Endothelial cell of umbilical vein (primary cell): ENCODE results near the gene TPST1. TPM values are rescaled to one million over a fixed set of nuclear protein-coding genes. Genes with fewer than 3 reads are reported as not detected.
A peak's percentile ranks its signal among the peaks of the same experiment; 100 is the strongest.
"Not testable (repeated sequence)": the region's sequence is repeated elsewhere in the genome, so short reads cannot be mapped to it uniquely, and the experiment has no call there.

Experiments
- BruUV-seq: library from RNA; stranded (reverse); fragments of 400-500 nt; replicated peaks from 2 replicates; lab custom pipeline; 2021; lab: Mats Ljungman, UMichigan
- CTCF ChIA-PET: fragments of 300-600, 350-600 bp; sonication (Branson Sonifier 250); formaldehyde crosslinking; loops from one replicate; lab custom pipeline; 2021; ENCODE audit warnings: antibody characterized with exemption, inconsistent platforms; lab: Charles Lee
- POLR2A ChIA-PET: fragments of 300-600, 350-600 bp; sonication (Branson Sonifier 250); formaldehyde crosslinking; loops from one replicate; lab custom pipeline; 2021; ENCODE audit warnings: antibody characterized with exemption, inconsistent platforms; lab: Charles Lee
- DNase-seq: peaks from one replicate; pipeline ENCODE4 v3.0.0-alpha.2; 2011; ENCODE audit warnings: low read depth, low spot score
- FAIRE-seq: peaks from 2 replicates; lab custom pipeline; 2011; peaks lifted over from hg19 to GRCh38; lab: Jason Lieb, UNC
- H2AFZ ChIP-seq: 2 replicates; pipeline ENCODE4 v1.6.0; 2012; ENCODE audit warnings: low read depth, low read length, control low read depth, inconsistent platforms
- H3K27ac ChIP-seq: 2 replicates; pipeline ENCODE4 v1.5.1; 2011; ENCODE audit warnings: low read depth, mild to moderate bottlenecking, control low read depth, low read length, moderate library complexity; ENCODE audit not compliant: insufficient read depth
- H3K27me3 ChIP-seq, 2 experiments: 2 replicates each; pipeline versions ENCODE4 v1.6.0 to v1.6.1; 2011; ENCODE audit warnings: low read length in 2 of 2, mixed read lengths in 1 of 2; ENCODE audit not compliant: control insufficient read depth in 2 of 2, insufficient read depth in 2 of 2
- H3K36me3 ChIP-seq, 2 experiments: 2 replicates in 1 of 2; 3 replicates in 1 of 2; pipeline ENCODE4 v1.5.1; 2011; ENCODE audit warnings: low read length in 2 of 2, mild to moderate bottlenecking in 1 of 2, moderate library complexity in 1 of 2; ENCODE audit not compliant: control insufficient read depth in 2 of 2, insufficient read depth in 2 of 2; ENCODE audit errors: extremely low read depth in 1 of 2
- H3K4me1 ChIP-seq: 3 replicates; pipeline ENCODE4 v1.5.1; 2011; ENCODE audit warnings: mild to moderate bottlenecking, low read length; ENCODE audit not compliant: control insufficient read depth, insufficient read depth; ENCODE audit errors: extremely low read depth
- H3K4me2 ChIP-seq: 2 replicates; pipeline ENCODE4 v1.6.1; 2011; ENCODE audit warnings: low read length, control low read depth, mixed read lengths; ENCODE audit not compliant: insufficient read depth
- H3K4me3 ChIP-seq, 3 experiments: fragments of 200-600 bp in 1 of 3; sonication (generic), shearing (Covaris generic) in 1 of 3; replicated peaks in 1 of 3; 2 replicates each; pipeline ENCODE4 v1.5.1; 2011 to 2016; ENCODE audit warnings: control low read depth in 3 of 3, low read length in 3 of 3, mild to moderate bottlenecking in 2 of 3, inconsistent platforms in 1 of 3, low read depth in 1 of 3, moderate library complexity in 1 of 3; ENCODE audit not compliant: insufficient read depth in 1 of 3
- H3K79me2 ChIP-seq: 2 replicates; pipeline ENCODE4 v1.6.0; 2012; ENCODE audit warnings: low read length, inconsistent platforms; ENCODE audit not compliant: control insufficient read depth, insufficient read depth
- H3K9ac ChIP-seq: replicated peaks from 2 replicates; pipeline ENCODE3; 2011; ENCODE audit warnings: low read length, control low read depth; ENCODE audit not compliant: insufficient read depth; ENCODE audit errors: extremely low read depth
- H3K9me1 ChIP-seq: replicated peaks from 3 replicates; pipeline ENCODE4 v1.6.0; 2011; ENCODE audit warnings: mild to moderate bottlenecking, low read length; ENCODE audit not compliant: control insufficient read depth, insufficient read depth; ENCODE audit errors: extremely low read depth
- H3K9me3 ChIP-seq: replicated peaks from 2 replicates; pipeline ENCODE4 v1.5.1; 2012; ENCODE audit warnings: low read length, inconsistent platforms; ENCODE audit not compliant: control insufficient read depth, insufficient read depth
- H4K20me1 ChIP-seq: replicated peaks from 2 replicates; pipeline ENCODE3; 2011; ENCODE audit warnings: mild to moderate bottlenecking, low read length; ENCODE audit not compliant: control insufficient read depth, insufficient read depth; ENCODE audit errors: extremely low read depth
- FOS ChIP-seq: IDR thresholded peaks from 2 replicates; pipeline ENCODE4 v1.6.1; 2011; ENCODE audit warnings: mild to moderate bottlenecking, low read length, moderate library complexity, borderline replicate concordance; ENCODE audit not compliant: insufficient read depth
- GATA2 ChIP-seq: IDR thresholded peaks from 2 replicates; pipeline ENCODE4 v1.7.0; 2011; ENCODE audit warnings: low read depth, mild to moderate bottlenecking, moderate library complexity, mixed read lengths, low read length; ENCODE audit not compliant: insufficient read length, insufficient read depth
- JUN ChIP-seq: IDR thresholded peaks from 2 replicates; pipeline ENCODE4 v1.6.1; 2011; ENCODE audit warnings: borderline replicate concordance, low read depth; ENCODE audit not compliant: insufficient read length, insufficient read depth
- POLR2AphosphoS5 ChIP-seq: IDR thresholded peaks from 2 replicates; pipeline ENCODE4 v1.6.1; 2012; ENCODE audit warnings: low read depth, mild to moderate bottlenecking, control low read depth, low read length, moderate library complexity; ENCODE audit not compliant: insufficient read depth
- dilution Hi-C: fragments of 300-500 bp; cut with MboI; formaldehyde crosslinking; loops from one replicate; pipeline ENCODE4 v1.15.0; 2019; ENCODE audit warnings: low sequenced_read_pairs; ENCODE audit not compliant: extremely low pct_ligation_motif_present
- intact Hi-C: fragments of 100-400 bp; cut with micrococcal nuclease; formaldehyde crosslinking; loops from one replicate; pipeline ENCODE4 v1.10.0; 2022
- polyA plus RNA-seq, 4 experiments: library from polyadenylated mRNA; depleted of rRNA in 3 of 4; stranded (reverse) in 3 of 4; unstranded in 1 of 4; fragments of >200 nt; gene quantifications; 2 replicates each; pipeline versions ENCODE4 v1.2.1 to v1.2.3, GENCODE V29; 2011 to 2012; ENCODE audit warnings: missing spikeins in 1 of 4
- total RNA-seq: library from RNA; stranded (reverse); gene quantifications from 2 replicates; pipeline ENCODE4 v1.2.3, GENCODE V29; 2021

TPST1 gene
- total and polyA plus RNA-seq, 2 donors (not counting 3 experiments of a cell fraction or from before 2014, with no cell fraction given) = 18.7 to 21.0 TPM

- CTCF ChIA-PET = interaction anchor here (1.2 kb wide), 1 partner anchor 191 kb away, joined by 3 read pairs; no protein-coding TSS in a partner anchor
- POLR2A ChIA-PET, BruUV-seq, H4K20me1 ChIP-seq, dilution Hi-C loops, H3K27me3 ChIP-seq, H3K4me3 ChIP-seq, H3K36me3 ChIP-seq, H3K9ac ChIP-seq, H3K9me1 ChIP-seq, H3K4me2 ChIP-seq, H3K4me1 ChIP-seq, H3K9me3 ChIP-seq, H3K79me2 ChIP-seq, H2AFZ ChIP-seq, intact Hi-C loops: not testable (repeated sequence)
- peak overlapping the region; percentile 44 for H3K27ac ChIP-seq
- TF ChIP-seq GATA2 (peak; percentile 60), JUN (peak; percentile 53), POLR2AphosphoS5 (peak; percentile 48), FOS (peak; percentile 78)
- peak; percentile 92 for FAIRE-seq
- peak; percentile 74 for DNase-seq
Measured at GRCh38 chr7:66395128-66395571, 190.0 kb downstream of the TPST1 start.

GRCh38 chr7:66396052-66396451 lies 190.9 kb downstream of the TPST1 start:
- H3K9me1 ChIP-seq, BruUV-seq, H4K20me1 ChIP-seq, H3K9ac ChIP-seq, intact Hi-C loops, POLR2A ChIA-PET, H3K27ac ChIP-seq, H3K4me1 ChIP-seq, H3K27me3 ChIP-seq, DNase-seq, H2AFZ ChIP-seq, H3K4me2 ChIP-seq, H3K36me3 ChIP-seq, H3K4me3 ChIP-seq, dilution Hi-C loops, H3K9me3 ChIP-seq, H3K79me2 ChIP-seq, FAIRE-seq: not testable (repeated sequence)
- CTCF ChIA-PET = interaction anchor here (0.6 to 1.2 kb wide), 3 partner anchors 10 to 191 kb away, joined by 3 read pairs; no protein-coding TSS in a partner anchor

- H3K4me2 ChIP-seq, H3K9ac ChIP-seq, H3K4me1 ChIP-seq, H2AFZ ChIP-seq, POLR2A ChIA-PET, H3K9me3 ChIP-seq, H3K4me3 ChIP-seq, H3K36me3 ChIP-seq, BruUV-seq, H3K9me1 ChIP-seq, H3K27me3 ChIP-seq, intact Hi-C loops, H4K20me1 ChIP-seq, dilution Hi-C loops, CTCF ChIA-PET, DNase-seq, FAIRE-seq, H3K27ac ChIP-seq, H3K79me2 ChIP-seq: not testable (repeated sequence)
Measured at GRCh38 chr7:66398841-66399240, 193.7 kb downstream of the TPST1 start.
